Stomach (tissue), 9 donors: ENCODE data around the gene DPYD. TPM values are rescaled to one million over a fixed set of nuclear protein-coding genes. Genes with fewer than 3 reads are reported as not detected.

Experiments used
- DNase-seq, 2 donors: peaks; one replicate each; pipeline versions ENCODE4 v3.0.0 to v3.0.0-alpha.2; 2013 to 2019
- H3K27ac ChIP-seq, 5 donors: fragments of 200-600 bp in 4 of 5; sonication (generic) in 4 of 5; one replicate each; pipeline ENCODE4 v1.5.1; 2013 to 2019; ENCODE audit warnings: mild to moderate bottlenecking in 1 of 5, moderate library complexity in 1 of 5
- H3K27me3 ChIP-seq, 3 donors: fragments of 200-600 bp; sonication (generic); one replicate each; pipeline ENCODE4 v1.5.1; 2017 to 2019; ENCODE audit warnings: mixed run types in 1 of 3
- H3K36me3 ChIP-seq, 4 donors: fragments of 200-600 bp; sonication (generic); 1 replicate in 3 of 4; 2 replicates in 1 of 4; pipeline ENCODE4 v1.5.1; 2016 to 2019
- H3K4me1 ChIP-seq, 4 donors: fragments of 200-600 bp; sonication (generic); one replicate each; pipeline ENCODE4 v1.5.1; 2016 to 2019
- H3K4me3 ChIP-seq, 4 donors: fragments of 200-600 bp; sonication (generic) in 3 of 4; one replicate each; pipeline ENCODE4 v1.5.1; 2016 to 2019; ENCODE audit warnings: mild to moderate bottlenecking in 1 of 4
- H3K9me3 ChIP-seq, 4 donors: fragments of 200-600 bp; sonication (generic); one replicate each; pipeline ENCODE4 v1.5.1; 2016 to 2019
- CTCF ChIP-seq, 7 experiments: fragments of 450-650 bp in 4 of 7; fragments of 200-600 bp in 3 of 7; sonication (generic) in 3 of 7; IDR thresholded peaks; one replicate each; pipeline ENCODE4 v1.5.1; 2016 to 2019; ENCODE audit warnings: antibody characterized with exemption in 7 of 7, control low read depth in 2 of 7, mild to moderate bottlenecking in 1 of 7
- EP300 ChIP-seq: sonication (generic); formaldehyde crosslinking; IDR thresholded peaks from one replicate; pipeline ENCODE4 v1.6.1; 2017; ENCODE audit warnings: antibody characterized with exemption
- POLR2A ChIP-seq, 4 donors: fragments of 450-650 bp; IDR thresholded peaks; one replicate each; pipeline ENCODE4 v1.6.1; 2016; ENCODE audit warnings: antibody characterized with exemption in 4 of 4, control low read depth in 2 of 4, mild to moderate bottlenecking in 1 of 4, moderate library complexity in 1 of 4
- POLR2AphosphoS5 ChIP-seq, 3 donors: sonication (generic); formaldehyde crosslinking; IDR thresholded peaks; one replicate each; pipeline ENCODE4 v1.6.1; 2016; ENCODE audit warnings: antibody characterized with exemption in 3 of 3
- WGBS, 5 donors: extraction: QIAGEN DNeasy Blood & Tissue Kit in 3 of 5; methylation state at CpG; one replicate each; pipeline versions ENCODE4 v1.1.5 to v1.1.7; 2013 to 2018; 5-methylcytosine and 5-hydroxymethylcytosine counted together
- intact Hi-C: fragments of 100-400 bp; cut with DNase I; formaldehyde crosslinking; loops from one replicate; pipeline ENCODE4 v1.15.1; 2023; ENCODE audit warnings: low total_unique reads
- polyA plus RNA-seq, 3 donors: library from polyadenylated mRNA; stranded (reverse); fragments of 200-250 nt; gene quantifications; one replicate each; pipeline ENCODE4 v1.2.3, GENCODE V29; 2013
- total RNA-seq, 5 donors: library from RNA; depleted of rRNA; stranded (reverse); fragments of >200 nt; gene quantifications; one replicate each; pipeline versions ENCODE4 v1.1.0 to v1.2.3, GENCODE V29; 2014 to 2016
- donor health status: healthy with polysubstance abuse.
- donor health status: Bipolar disorder and iron deficiency.
- donor health status: healthy.

DPYD gene
- total and polyA plus RNA-seq, 8 donors: 7.5 to 58.2 (median 18.2) TPM

- Histone ChIP-seq H3K9me3 (no peaks in the 10 kb centered on the region), H3K27me3 (no peaks in the 10 kb centered on the region), H3K4me3 (no peak overlapping the region), H3K4me1 (no peaks in the 10 kb centered on the region), H3K36me3 (no peaks in the 10 kb centered on the region), H3K27ac (no peak overlapping the region)
- TF ChIP-seq EP300: no peak
- intact Hi-C loops: no loop called here
- DNase-seq: no peak
Measured at GRCh38 chr1:97791251-97791650, 129.6 kb downstream of the DPYD start.

DNA sequence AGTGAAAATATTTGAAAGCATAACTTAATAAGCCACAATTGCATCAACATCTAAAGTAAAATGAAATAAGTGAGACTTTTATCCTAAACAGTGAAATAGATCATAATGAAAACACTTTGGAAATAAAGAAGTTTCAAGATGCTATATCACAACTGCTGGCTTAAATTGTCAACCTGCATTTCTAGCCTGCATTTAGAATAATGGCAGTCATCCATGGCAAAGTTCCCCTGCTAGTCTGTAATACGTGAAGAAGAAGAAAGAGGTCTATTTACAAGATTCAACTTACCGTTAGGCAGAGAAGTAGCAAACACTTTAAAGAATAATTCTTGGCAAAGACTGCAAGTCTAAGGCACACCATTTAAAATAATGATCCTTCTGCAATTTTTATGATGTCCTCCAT is 133.6 kb downstream of the DPYD start:
- no peaks in the 10 kb centered on the region for H3K9me3 ChIP-seq
- TF ChIP-seq EP300 (no peak), POLR2AphosphoS5 (IDR thresholded peaks at IDR 0.05) (no peak), CTCF (IDR thresholded peaks at IDR 0.05) (no peak), POLR2A (IDR thresholded peaks at IDR 0.05) (no peak)
- 73 to 88% (median 86%) methylated on average over 2 of the region's 2 CpGs for WGBS, 5 donors
- no peak for DNase-seq
- no peaks in the 10 kb centered on the region for H3K4me1 ChIP-seq
- H3K4me3 ChIP-seq: no peak overlapping the region
- intact Hi-C loops: no loop called here
- no peaks in the 10 kb centered on the region for H3K27me3 ChIP-seq
- no peak overlapping the region for H3K27ac ChIP-seq
- H3K36me3 ChIP-seq: no peaks in the 10 kb centered on the region

DNA sequence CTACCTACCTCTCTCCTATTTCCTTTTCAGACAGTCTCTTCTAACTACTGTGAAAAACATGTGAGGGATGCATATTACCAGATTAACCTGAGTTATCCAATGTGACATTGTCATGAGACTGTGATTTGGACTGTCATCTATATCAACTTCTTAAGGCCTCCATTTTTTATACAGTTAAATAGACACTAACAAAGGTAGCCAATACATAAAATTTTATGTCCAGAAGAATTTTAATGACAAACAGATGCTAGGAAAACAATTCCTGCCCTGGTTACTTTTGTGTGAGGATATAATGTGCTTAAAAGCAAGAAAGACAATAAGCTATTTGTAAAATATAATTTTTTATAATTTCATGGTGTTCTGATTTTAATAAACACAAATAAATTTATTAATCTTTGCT is 136.2 kb downstream of the DPYD start:
- intact Hi-C loops: no loop called here
- Histone ChIP-seq H3K27ac (no peak overlapping the region), H3K4me1 (no peaks in the 10 kb centered on the region), H3K36me3 (no peaks in the 10 kb centered on the region), H3K27me3 (no peaks in the 10 kb centered on the region), H3K9me3 (no peaks in the 10 kb centered on the region), H3K4me3 (no peak overlapping the region)
- DNase-seq: no peak
- TF ChIP-seq POLR2A (IDR thresholded peaks at IDR 0.05) (no peak), CTCF (IDR thresholded peaks at IDR 0.05) (no peak), EP300 (no peak), POLR2AphosphoS5 (IDR thresholded peaks at IDR 0.05) (no peak)

- no peaks in the 10 kb centered on the region for H3K4me1 ChIP-seq
- H3K9me3 ChIP-seq: no peaks in the 10 kb centered on the region
- no peak overlapping the region for H3K27ac ChIP-seq
- no peaks in the 10 kb centered on the region for H3K27me3 ChIP-seq
- no peak overlapping the region for H3K4me3 ChIP-seq
- DNase-seq: no peak
- no peak for TF ChIP-seq POLR2AphosphoS5 (IDR thresholded peaks at IDR 0.05)
- TF ChIP-seq EP300: no peak
- no peak for TF ChIP-seq CTCF (IDR thresholded peaks at IDR 0.05)
- TF ChIP-seq POLR2A (IDR thresholded peaks at IDR 0.05): no peak
- WGBS, 5 donors: 88 to 98% (median 96%) methylated on average over 2 of the region's 2 CpGs
- H3K36me3 ChIP-seq: no peaks in the 10 kb centered on the region
- intact Hi-C loops: no loop called here
Measured at GRCh38 chr1:97783751-97784150, 137.1 kb downstream of the DPYD start.

- Histone ChIP-seq H3K27ac (no peak overlapping the region), H3K36me3 (no peaks in the 10 kb centered on the region), H3K9me3 (no peaks in the 10 kb centered on the region), H3K4me3 (no peak overlapping the region), H3K27me3 (no peaks in the 10 kb centered on the region), H3K4me1 (no peaks in the 10 kb centered on the region)
- TF ChIP-seq POLR2A (IDR thresholded peaks at IDR 0.05) (no peak), EP300 (no peak)
- DNase-seq: no peak
- intact Hi-C loops: no loop called here
- WGBS, 5 donors: 93 to 95% (median 94%) methylated on average over 4 of the region's 4 CpGs
Measured at GRCh38 chr1:97781762-97782337, 139.0 kb downstream of the DPYD start.
